RWPE2 (cell line): ENCODE data around the gene MALRD1.
A peak's percentile ranks its signal among the peaks of the same experiment; 100 is the strongest.

Experiments
- ATAC-seq: fragments of 200-7000 bp; cut with Tn5 transposase; 3 replicates; pipeline ENCODE4 v1.9.1; 2021; ENCODE audit warnings: low read depth
- DNase-seq: peaks from one replicate; pipeline ENCODE4 v3.0.0-alpha.2; 2020; ENCODE audit warnings: low spot score
- H3K27ac ChIP-seq: fragments of 450-650 bp; 2 replicates; pipeline ENCODE4 v1.5.1; 2017; ENCODE audit warnings: mild to moderate bottlenecking; ENCODE audit not compliant: poor library complexity, severe bottlenecking
- H3K27me3 ChIP-seq: fragments of 250-450 bp; sonication (Bioruptor Pico); 2 replicates; pipeline ENCODE4 v1.5.1; 2021; ENCODE audit warnings: mild to moderate bottlenecking, moderate library complexity; ENCODE audit not compliant: insufficient read depth, poor library complexity, severe bottlenecking
- H3K36me3 ChIP-seq: fragments of 250-450 bp; sonication (Bioruptor Pico); 2 replicates; pipeline ENCODE4 v1.5.1; 2020; ENCODE audit warnings: low read depth, mild to moderate bottlenecking, moderate library complexity
- H3K4me1 ChIP-seq: fragments of 250-450 bp; sonication (Bioruptor Pico); 2 replicates; pipeline ENCODE4 v1.5.1; 2021; ENCODE audit warnings: mild to moderate bottlenecking, moderate library complexity; ENCODE audit not compliant: insufficient read depth, poor library complexity, severe bottlenecking
- H3K4me3 ChIP-seq: fragments of 250-450 bp; sonication (Bioruptor Pico); 2 replicates; pipeline ENCODE4 v1.5.1; 2021; ENCODE audit warnings: mild to moderate bottlenecking, moderate library complexity; ENCODE audit not compliant: severe bottlenecking
- H3K9me3 ChIP-seq: fragments of 250-450 bp; sonication (Bioruptor Pico); 2 replicates; pipeline ENCODE4 v1.5.1; 2021; ENCODE audit warnings: mild to moderate bottlenecking, moderate library complexity; ENCODE audit not compliant: severe bottlenecking
- CTCF ChIP-seq: fragments of 450-650 bp; IDR thresholded peaks from one replicate; pipeline ENCODE4 v1.5.1; 2017; ENCODE audit warnings: mild to moderate bottlenecking, moderate library complexity; ENCODE audit not compliant: poor library complexity, severe bottlenecking

The MALRD1 gene

GRCh38 chr10:19302117-19302516 lies 253.5 kb downstream of the MALRD1 start:
- DNase-seq (no peak), ATAC-seq (peak; percentile 98)
- Histone ChIP-seq H3K27me3 (no peaks in the 10 kb centered on the region), H3K27ac (peak overlapping the region; percentile 46), H3K9me3 (no peaks in the 10 kb centered on the region), H3K36me3 (no peaks in the 10 kb centered on the region), H3K4me3 (no peak overlapping the region), H3K4me1 (peaks cover 11% of the 10 kb centered on the region)
- TF ChIP-seq CTCF = no peak

GRCh38 chr10:19310066-19310465 lies 261.5 kb downstream of the MALRD1 start:
- no peak overlapping the region for H3K4me3 ChIP-seq
- no peaks in the 10 kb centered on the region for H3K36me3 ChIP-seq
- DNase-seq (no peak), ATAC-seq (peak; percentile 31; the same call in 1 of the 3 replicates)
- peak overlapping the region; percentile 7 for H3K27ac ChIP-seq
- H3K4me1 ChIP-seq = peaks cover 6% of the 10 kb centered on the region
- no peaks in the 10 kb centered on the region for H3K9me3 ChIP-seq
- TF ChIP-seq CTCF = no peak
- no peaks in the 10 kb centered on the region for H3K27me3 ChIP-seq

GRCh38 chr10:19316204-19316870 lies 267.7 kb downstream of the MALRD1 start:
- Histone ChIP-seq H3K4me3 (no peak overlapping the region), H3K36me3 (no peaks in the 10 kb centered on the region), H3K27ac (no peak overlapping the region), H3K9me3 (no peaks in the 10 kb centered on the region), H3K4me1 (no peaks in the 10 kb centered on the region), H3K27me3 (no peaks in the 10 kb centered on the region)
- DNase-seq (no peak), ATAC-seq (no peak)
- no peak for TF ChIP-seq CTCF

- Histone ChIP-seq H3K36me3 (no peaks in the 10 kb centered on the region), H3K4me3 (no peak overlapping the region), H3K4me1 (no peaks in the 10 kb centered on the region), H3K9me3 (no peaks in the 10 kb centered on the region), H3K27ac (no peak overlapping the region), H3K27me3 (no peaks in the 10 kb centered on the region)
- ATAC-seq (no peak), DNase-seq (no peak)
- TF ChIP-seq CTCF = no peak
These were observed 269.4 kb downstream of the MALRD1 start for GRCh38 chr10:19317952-19318351.

- peaks cover 10% of the 10 kb centered on the region for H3K4me1 ChIP-seq
- H3K9me3 ChIP-seq = no peaks in the 10 kb centered on the region
- no peaks in the 10 kb centered on the region for H3K27me3 ChIP-seq
- ATAC-seq (peak; percentile 85), DNase-seq (no peak)
- H3K27ac ChIP-seq = no peak overlapping the region
- no peaks in the 10 kb centered on the region for H3K36me3 ChIP-seq
- TF ChIP-seq CTCF = no peak
- no peak overlapping the region for H3K4me3 ChIP-seq
These were observed 277.0 kb downstream of the MALRD1 start for GRCh38 chr10:19325581-19325980.
